Embryonic facial prominence (tissue), 1 donor: ENCODE measurements around the gene CBFA2T2.

ENCODE experiments used
- DNase-seq: peaks from one replicate; pipeline ENCODE4 v3.0.0-alpha.2; 2016; ENCODE audit errors: extremely low spot score

Gene CBFA2T2

DNA sequence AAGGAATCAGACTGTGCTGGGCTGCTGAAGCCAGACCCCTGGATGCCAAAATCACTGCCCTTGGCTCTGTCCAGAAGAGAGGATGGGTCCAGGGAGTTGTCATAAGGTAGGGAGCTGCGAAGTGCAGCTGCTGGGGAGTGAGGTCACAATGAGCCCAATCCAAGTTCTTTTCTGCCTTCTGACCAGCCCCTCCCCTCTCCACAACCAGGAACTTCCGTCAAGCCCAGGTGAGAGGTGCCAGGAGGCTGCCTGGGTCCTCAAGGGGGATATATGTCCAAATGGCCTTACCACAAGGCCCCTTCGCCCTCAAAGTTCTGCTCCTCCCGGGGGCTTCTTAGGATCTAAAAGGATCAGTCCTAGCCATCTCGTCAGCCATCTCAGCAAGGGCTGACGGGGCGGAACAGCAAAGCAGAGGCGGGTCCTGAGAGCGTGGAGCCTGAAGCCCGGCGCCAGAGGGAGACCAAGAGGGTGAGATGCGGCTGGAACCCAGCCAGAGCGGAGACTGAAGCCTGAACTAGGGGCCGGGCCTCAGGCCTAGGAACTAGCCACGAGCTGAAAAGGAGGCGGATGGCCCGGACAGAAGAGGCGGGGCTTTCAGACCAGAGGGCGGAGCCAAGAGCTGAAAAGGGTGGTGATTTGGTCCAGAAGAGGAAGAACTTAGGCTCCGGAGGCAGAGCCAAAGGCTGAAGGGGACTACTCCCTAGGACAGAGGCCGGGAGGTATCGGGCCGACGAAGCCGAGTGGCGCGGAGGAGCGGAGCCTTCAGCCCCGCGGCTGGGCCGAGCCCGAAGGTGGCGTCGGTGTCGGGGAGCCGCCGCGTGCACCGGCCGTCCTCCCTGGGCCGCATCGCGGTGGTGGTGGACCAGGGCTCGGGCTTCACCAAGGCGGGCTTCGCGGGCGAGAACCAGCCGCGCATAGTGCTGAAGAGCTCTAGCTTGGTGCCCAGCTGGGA lies 176.7 kb downstream of the CBFA2T2 start, which contains the start of gene ACTL10:
ACTL10 (plus strand) TSS at position 651 of the 952 bp plus-strand sequence. CDS start 555 bp downstream, outside the sequence.
- peak; percentile 70 for DNase-seq

DNA sequence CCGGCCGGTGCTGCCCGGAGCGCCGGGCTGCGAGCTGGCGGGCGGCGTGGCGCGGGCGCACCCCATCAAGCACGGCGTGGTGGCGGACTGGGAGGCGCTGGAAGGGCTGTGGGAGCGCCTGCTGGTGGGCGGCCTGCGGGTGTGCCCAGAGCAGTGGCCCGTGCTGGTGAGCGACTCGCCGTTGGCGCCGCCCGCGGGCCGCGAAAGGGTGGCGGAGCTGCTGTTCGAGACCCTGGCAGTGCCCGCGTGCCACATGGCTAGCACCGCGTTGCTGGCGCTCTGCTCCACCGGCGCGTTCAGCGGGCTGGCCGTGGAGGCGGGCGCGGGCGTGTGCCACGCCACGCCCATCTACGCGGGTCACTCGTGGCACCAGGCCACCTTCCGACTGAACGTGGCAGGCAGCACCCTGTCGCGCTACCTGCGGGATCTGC lies 177.4 kb downstream of the CBFA2T2 start:
- no peak for DNase-seq

DNA sequence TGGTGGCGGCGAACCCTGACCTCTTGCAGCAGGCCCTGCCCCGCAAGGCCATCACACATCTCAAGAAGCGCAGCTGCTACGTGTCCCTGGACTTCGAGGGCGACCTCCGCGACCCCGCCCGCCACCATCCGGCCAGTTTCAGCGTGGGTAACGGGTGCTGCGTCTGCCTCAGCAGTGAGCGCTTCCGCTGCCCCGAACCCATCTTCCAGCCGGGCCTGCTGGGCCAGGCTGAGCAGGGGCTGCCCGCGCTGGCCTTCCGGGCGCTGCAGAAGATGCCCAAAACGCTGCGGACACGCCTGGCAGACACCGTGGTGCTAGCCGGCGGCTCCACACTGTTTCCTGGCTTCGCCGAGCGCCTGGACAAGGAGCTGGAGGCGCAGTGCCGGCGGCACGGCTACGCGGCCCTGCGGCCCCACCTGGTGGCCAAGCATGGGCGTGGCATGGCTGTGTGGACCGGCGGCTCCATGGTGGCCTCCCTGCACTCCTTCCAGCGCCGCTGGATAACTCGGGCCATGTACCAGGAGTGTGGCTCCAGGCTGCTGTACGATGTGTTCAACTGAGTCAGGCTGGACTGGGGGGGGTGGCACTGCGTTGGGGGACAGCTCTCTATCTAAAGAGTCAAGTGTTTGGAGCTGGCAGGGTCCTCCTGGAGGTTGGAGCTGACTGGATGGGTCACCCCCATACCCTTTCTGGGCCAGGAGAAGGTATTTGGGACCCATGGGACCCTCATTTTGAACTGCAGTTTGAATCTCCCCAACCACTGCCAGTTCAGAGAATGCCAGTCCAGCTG lies 178.0 kb downstream of the CBFA2T2 start:
- DNase-seq: no peak

DNA sequence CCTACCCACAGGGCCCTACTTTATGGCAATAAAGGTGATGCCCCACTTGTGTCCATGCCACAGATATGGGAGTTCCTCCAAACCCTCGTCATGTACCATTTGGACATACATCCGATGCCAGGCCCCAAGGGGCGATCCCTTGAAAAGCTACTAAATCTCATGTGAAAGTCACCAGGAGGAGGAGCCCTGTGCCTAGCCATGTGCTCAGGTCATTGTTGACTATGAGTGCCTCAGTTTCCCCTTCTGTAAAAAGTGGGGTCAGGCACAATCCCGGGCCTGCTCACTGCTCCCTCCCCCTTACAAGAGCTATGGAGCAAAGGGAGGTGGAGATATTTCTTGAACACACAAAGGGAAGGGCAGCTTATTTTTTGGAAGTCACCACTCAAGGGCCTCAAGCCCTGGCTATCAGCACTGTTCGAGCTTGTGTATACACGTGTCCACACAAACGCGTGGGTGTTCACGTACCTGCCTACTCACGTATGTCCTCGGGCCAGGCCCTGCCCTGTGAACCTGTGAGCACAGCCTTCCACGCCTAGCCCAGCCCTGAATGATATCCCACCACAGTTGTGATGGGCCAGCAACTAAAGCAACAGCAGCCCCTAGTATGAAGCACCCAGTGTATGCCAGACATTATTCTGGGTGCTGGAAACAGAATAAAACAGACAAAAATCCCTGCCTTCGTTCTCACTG lies 178.7 kb downstream of the CBFA2T2 start:
- no peak for DNase-seq

DNA sequence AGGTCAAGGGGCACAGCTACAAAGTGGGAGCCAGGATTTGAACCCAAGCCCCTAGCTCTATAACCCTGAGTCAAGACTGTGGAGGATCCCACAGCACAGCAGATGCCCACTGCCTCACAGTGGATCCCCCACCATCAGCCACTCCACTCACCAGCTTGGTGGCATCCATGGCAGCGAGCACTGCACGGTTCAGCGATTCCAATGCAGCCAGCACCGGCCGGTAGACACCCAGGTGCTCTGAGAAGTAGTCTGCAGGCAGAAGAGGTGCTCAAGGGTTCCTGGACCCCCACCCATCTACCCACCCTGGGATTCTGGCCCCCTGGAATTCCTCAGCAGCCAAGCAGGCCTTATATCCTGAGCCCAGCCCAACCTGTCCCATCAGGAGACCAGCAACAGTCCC lies 179.3 kb downstream of the CBFA2T2 start:
- DNase-seq: no peak

DNA sequence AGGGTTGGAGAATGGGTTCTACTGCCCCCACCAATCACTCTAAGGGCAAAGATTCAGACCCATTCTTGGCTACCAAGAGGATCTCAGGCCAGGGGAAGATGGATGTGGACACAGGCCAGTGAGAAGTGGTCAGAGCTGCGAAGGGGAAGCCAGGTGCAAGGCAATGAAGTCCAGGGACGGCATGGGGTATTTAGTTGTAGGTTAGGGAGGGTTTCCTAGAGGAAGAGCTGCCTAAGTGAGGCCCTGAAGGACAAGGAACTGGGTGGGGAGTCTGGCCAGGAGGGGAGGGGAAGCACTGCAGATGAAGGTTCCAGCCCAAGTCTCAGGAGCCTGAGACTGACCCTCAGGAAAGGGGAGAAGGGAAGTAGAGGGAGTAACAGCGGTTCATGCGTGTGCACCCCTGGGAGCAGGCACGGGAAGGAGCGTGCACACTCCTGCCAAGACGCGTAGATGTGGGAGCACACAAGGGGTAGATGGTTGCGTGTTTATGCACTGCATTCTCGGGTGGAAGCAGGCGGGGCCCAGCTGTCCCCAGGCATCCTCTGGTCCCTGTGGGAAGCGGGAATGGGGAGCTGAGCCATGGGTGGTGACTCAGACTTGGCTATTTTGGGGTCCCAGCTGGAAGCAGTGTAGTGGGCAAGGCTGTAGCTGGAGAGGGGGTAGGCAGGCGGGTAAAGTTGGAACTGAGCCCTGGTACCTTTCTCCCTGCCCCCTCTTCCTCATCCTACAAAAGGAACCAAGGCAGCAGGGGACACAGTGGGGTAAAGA lies 180.2 kb downstream of the CBFA2T2 start:
- DNase-seq: no peak

DNA sequence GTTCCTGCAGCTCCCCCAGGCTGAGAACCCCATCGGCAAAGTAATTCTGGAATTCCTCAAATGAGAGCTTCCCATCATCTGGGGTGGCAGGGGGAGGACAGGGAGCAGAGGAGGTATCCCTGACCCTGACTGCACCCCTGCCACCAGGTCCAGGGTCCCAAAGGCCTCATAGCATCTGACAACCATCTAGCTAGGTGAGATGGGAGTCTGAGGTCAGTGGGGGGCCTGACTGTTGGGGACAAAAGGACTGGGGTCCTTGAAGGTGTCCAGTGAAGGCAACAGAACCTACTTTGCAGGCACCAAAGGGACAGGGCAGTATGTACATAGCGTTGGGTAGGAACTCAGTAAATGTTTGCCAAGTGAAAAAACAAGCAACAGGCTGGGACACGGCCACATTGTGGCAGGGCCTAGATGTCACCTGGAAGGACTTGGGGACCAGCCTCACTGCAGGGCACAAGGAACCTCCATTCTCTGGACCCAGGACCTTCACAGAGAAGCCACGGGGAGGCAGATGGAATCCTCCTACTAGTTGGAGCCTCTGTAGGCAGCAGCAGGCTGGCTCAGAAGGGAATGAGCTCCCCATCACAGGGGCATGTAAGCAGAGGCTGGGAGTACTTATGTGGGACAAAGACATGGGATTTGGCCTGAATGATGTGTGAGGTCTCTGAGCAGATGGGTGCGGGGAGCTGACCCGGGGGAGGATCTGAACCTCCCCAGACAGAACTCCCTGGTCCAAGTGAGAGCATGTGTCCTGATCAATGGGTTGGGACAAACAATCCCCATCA lies 181.0 kb downstream of the CBFA2T2 start:
- DNase-seq: no peak

DNA sequence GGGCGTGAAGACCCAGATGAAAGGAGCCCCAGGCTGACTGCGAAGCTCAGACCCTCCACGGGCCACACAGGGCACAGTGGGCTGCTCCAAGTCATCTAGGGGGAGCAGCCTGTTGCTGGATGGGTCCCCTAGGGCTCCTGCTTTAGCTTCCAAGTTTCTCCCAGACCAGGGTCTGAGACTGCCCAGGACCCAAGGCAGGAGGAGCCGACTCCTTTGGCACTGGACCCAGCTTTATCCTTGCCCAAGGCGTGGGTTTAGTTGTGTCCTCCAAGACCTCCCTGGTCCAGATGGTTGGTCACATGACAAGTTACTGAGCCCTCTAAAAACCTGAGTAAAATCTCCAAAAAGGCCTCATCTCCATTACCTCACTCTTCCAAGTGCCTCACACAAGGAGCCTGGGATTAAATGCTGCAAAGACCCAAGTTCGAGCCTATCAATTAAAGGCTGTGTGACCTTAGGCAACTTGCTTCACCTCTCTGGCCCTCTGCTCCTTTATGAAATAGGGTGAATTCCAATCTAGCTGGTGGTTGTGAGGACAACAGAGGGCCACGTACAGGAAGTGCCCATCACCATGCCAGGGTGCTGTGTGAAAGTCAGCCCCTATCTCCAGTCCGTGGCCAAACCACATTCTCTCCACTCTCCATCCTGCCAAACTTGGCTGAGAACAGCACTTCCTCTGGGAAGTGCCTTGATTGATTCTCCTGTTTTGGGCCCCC lies 181.8 kb downstream of the CBFA2T2 start:
- DNase-seq: no peak

DNA sequence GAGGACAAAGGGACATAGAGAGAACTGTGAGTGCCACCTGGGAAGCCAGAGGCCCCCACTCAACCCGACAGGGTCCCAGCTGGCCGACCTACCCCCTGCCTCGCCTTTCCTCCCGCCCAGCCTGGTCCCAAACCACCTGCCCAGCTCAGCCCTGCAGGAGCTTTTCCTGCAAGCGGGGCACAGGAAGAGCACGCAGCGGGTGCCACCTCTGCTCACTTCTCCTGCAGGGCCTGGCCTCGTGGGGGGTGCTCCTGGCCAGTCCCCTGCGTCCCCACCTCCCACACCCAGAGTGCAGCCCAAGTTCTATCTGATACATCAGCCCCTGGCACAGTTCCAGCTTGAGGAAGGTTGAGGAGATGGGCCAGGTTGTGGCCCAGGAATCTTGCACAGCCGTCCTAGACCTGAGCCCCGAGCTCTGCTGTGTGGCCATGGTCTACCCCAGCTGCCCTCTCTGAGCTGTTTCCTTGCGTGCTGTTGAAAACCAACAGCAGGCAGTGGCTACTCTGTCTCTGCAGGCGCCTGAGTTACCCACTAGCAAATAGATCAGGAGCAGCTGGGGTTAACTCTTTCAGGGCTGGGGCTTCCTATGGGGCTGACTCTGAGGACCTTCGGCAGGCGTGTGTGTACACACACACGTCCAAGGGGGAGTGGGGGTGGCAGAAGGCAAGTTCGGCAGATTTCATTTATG lies 182.7 kb downstream of the CBFA2T2 start:
- no peak for DNase-seq

DNA sequence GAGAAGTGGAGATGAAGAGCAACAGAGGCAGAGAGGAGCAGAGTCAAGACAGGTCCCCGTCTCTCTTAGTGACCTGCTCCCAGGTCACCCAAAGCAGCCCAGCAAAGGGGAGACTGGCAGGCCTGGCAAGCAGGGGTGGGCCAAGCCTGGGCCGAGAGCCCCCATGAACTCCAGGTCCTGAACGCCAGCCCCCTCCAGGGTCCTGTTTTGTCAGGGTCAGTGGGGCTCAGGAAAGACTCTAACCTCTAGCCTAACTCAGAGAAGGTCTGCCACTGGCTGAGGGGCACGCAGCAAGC lies 183.2 kb downstream of the CBFA2T2 start:
- no peak for DNase-seq

DNA sequence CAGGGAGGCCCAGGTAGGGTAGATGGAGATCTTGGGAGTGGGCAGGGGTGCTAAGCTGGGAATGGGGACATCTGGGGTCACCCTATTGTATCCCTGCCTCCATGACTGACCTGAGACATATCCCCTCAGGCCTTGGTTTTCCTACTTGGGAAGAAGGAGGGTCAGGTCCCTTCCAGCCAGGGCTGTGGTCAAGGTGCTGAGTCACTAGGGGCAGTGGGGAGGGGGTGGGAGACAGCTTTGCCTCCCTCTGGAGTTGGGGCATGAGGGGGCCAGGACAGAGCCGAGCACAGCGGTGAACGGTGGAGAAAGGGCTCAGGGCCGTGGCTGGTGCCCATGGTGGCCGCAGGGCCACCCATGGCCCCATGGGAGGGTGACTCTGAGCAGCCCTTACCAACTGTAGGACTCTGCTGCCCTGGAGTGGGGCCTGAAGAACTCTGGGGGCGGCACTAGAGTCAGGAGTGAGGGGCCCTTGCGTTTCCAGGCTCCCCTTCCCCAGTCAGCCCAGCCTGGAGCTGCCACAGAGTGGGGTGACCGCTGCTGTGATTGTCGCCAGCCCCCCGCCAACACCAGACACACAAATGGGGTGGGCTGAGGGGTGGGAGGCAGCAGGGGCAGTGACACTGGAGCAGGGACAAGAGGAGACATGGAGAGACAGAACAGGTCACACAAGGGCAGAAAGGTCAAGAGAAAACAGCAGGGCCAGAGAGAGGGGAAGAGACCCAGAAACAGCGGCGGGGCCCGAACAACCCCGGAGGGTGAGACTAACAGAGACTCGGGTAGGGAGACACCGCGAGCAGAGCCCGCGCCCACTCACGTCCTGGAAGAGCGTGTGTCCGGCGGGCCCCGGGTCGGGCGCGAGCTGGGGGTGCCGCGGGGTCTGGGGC lies 183.8 kb downstream of the CBFA2T2 start:
- no peak for DNase-seq

DNA sequence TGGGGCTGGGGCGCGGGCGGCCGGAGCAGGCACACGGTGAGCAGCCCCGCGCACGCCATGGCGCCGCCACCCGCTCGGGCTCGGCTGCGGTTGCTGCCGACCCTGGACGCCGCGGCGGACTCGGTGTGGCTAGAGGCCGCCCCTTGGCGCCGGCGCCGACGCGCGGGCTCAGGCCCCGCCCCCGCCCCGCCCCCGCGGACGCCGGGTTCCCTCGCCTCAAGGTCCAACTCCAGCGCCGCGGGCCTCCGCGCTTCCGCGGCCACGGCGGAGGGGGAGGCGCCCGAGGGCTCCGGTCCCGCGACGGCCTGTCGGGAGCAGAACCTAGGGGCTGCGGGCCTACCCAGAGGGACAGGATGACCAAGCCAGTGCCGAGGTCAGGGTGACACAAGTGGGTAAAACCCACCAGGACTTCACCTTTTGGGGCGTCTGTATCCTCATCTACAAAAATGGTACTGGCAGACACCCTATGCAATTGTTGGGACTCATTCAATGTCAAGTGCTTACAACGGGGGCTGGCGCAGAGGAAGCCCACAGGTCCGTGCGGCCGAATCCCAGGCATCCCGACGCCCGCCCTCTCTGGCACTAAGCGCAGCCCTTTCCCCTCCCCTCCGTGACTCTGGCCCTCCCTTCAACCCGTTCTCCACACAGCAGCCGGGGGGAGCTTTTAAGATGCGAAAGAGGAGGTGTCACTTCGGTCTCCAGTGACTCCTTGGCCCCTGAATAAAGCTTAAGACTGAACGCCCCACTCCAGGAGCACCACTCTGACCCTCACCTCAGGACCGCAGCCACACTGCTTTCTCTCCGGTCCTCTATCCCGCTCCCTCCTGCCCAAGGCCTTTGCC lies 184.6 kb downstream of the CBFA2T2 start, which contains the start of gene NECAB3:
NECAB3 (minus strand) TSS at position 135 of the 842 bp plus-strand sequence; CDS start at position 59, 76 bp downstream.
- no peak for DNase-seq

DNA sequence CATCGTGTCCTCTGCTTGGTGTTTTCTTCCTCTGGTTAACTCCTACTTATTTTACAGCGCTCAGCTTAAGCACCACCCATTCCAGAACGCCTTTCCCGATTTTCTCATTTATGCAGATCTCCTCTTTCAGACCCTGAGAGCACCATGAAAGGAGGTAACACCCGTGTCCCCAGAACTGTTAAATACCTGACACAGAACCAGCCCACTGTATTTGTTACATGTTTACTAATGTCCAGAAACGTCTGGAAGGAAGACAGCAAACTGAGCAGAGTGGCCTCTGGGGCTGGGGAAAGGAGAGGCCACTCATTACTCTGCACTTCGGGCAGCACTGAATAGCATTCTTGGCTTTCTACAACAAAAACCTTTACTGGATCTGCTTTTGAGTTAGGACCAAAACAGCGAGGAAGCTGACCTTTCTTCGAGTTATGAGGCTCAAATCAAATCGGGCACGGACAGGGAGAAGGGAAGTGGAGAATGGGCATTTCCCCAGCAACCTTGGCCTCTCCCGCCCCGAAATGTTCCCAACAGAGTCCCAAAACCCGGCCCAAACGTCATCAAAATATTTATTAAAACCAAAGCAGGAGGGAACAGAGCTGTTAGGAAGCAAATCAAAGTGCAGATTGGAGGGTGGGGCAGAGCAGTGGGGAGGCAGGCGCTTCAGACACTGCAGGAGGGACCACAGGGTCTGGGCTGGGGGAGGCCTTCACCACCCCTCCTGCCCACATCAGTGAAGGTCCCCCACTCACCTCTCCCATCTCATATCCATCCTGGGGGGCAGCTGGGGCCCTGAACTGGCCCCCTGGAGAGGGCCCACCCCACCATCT lies 185.5 kb downstream of the CBFA2T2 start:
- DNase-seq: no peak

DNA sequence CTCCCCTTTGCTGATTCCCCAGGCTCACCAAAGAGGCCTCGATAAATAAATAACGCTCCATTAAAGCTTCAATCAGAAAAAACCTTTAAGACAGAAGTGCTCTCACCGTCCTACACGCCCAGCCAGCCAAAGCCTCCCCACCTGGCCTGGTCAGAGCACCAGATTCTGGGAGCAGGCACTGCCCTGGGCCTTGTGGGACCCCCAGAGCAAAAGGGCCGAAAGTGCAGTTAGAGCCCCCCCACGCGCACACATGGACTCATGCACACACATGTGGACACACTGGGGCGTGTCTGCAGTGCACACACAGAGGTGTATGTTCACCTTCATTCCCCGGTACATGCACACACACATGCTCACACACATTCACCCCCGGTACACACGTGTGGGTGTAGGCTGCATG lies 186.2 kb downstream of the CBFA2T2 start:
- DNase-seq: no peak

DNA sequence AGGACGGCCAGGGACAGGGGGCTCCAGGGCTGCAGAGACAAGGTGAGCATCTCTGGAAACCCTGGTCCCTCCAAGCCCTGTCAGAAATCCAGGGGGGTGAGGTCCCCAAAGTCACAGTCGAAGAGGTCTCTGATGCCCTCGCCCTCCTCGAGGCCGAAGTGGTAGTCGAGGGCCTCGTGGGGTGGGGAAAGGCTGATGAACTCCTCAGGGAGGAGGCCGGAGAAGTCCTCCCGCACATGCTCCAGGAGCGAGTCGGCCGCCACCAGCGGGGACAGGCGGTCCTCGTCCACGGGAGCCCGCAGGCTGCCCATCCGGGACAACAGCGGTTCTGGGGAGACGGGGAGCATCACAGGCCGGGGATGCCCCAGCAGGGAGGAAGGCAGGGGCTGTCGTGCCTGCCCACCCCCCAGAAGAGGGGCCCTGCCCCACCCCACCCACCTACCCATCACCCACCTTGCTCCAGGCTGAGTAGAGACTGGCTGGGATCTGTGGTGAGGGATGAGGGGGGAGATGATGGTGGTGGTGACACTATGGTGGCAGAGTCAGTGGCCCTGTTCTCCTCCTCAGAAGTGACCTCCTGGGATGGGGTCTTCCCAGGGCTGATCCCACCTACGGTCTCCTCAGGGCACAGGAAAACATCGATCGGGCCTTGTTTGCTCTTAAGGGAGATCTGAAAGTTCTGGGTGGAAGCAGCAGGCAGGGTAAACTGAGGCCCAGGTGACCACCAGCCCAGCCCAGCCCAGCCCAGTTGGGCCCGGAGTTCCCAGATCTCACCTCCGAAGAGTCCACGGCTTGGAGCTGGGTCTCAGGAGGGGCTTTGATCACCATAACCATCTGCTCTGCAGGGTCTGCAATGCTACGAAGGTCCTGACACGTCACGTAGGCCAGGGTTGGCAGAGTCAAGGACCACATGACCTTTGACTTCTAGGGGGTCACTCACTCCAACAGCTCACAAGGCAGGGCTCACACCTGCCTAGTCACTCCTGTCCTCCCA lies 187.1 kb downstream of the CBFA2T2 start:
- DNase-seq: no peak
